Small intestine (tissue), 7 donors: Measurements from ENCODE around the gene APOL5. TPM values are rescaled to one million over a fixed set of nuclear protein-coding genes. Genes with fewer than 3 reads are reported as not detected.

ENCODE experiments used
- DNase-seq, 2 donors: peaks; one replicate each; pipeline versions ENCODE4 v3.0.0 to v3.0.0-alpha.2; 2013
- FAIRE-seq: peaks from 2 replicates; lab custom pipeline; 2012; peaks lifted over from hg19 to GRCh38; lab: Jason Lieb, UNC
- H3K27ac ChIP-seq, 3 donors: one replicate each; pipeline ENCODE4 v1.5.1; 2013; ENCODE audit warnings: low read length in 2 of 3, mild to moderate bottlenecking in 2 of 3, control low read depth in 1 of 3, inconsistent platforms in 1 of 3, low read depth in 1 of 3, moderate library complexity in 1 of 3
- H3K27me3 ChIP-seq, 3 donors: one replicate each; pipeline ENCODE4 v1.6.1; 2013; ENCODE audit warnings: low read length in 3 of 3, inconsistent platforms in 1 of 3; ENCODE audit not compliant: control insufficient read depth in 3 of 3, insufficient read depth in 3 of 3
- H3K36me3 ChIP-seq, 3 donors: one replicate each; pipeline ENCODE4 v1.6.1; 2013; ENCODE audit warnings: low read length in 3 of 3, inconsistent platforms in 1 of 3, low read depth in 1 of 3, mild to moderate bottlenecking in 1 of 3, moderate library complexity in 1 of 3; ENCODE audit not compliant: control insufficient read depth in 3 of 3, insufficient read depth in 2 of 3
- H3K4me1 ChIP-seq, 3 donors: one replicate each; pipeline ENCODE4 v1.6.1; 2013; ENCODE audit warnings: low read length in 2 of 3, inconsistent platforms in 1 of 3, low read depth in 1 of 3, mild to moderate bottlenecking in 1 of 3, moderate library complexity in 1 of 3; ENCODE audit not compliant: control insufficient read depth in 3 of 3, insufficient read depth in 2 of 3
- H3K4me3 ChIP-seq, 3 donors: one replicate each; pipeline ENCODE4 v1.5.1; 2013; ENCODE audit warnings: low read length in 3 of 3, control low read depth in 1 of 3, inconsistent platforms in 1 of 3, low read depth in 1 of 3, mild to moderate bottlenecking in 1 of 3, moderate library complexity in 1 of 3
- H3K9me3 ChIP-seq, 2 donors: one replicate each; pipeline ENCODE4 v1.6.1; 2013; ENCODE audit warnings: low read depth in 1 of 2, low read length in 1 of 2; ENCODE audit not compliant: control insufficient read depth in 2 of 2, insufficient read depth in 1 of 2
- WGBS, 3 donors: extraction: QIAGEN DNeasy Blood & Tissue Kit; methylation state at CpG; one replicate each; pipeline ENCODE4 v1.1.7; 2013; 5-methylcytosine and 5-hydroxymethylcytosine counted together
- polyA plus RNA-seq, 4 donors: library from polyadenylated mRNA; stranded (reverse) in 3 of 4; unstranded in 1 of 4; fragments of 200-250 nt in 3 of 4; fragments of 120-200 nt in 1 of 4; gene quantifications; one replicate each; pipeline versions ENCODE4 v1.2.1 to v1.2.3, GENCODE V29; 2013
- donor health status: healthy with polysubstance abuse.
- donor health status: control.
- donor health status: control.
- donor health status: Bipolar disorder and iron deficiency.
- donor health status: healthy.

Gene APOL5
- polyA plus RNA-seq, 4 donors, result not detected

GRCh38 chr22:35719212-35719875, 1.7 kb downstream of the APOL5 start:
- FAIRE-seq (no peak), DNase-seq (no peak)
- peaks cover 0 to 9% of the 10 kb centered on the region in 2 donors for H3K9me3 ChIP-seq
- H3K36me3 ChIP-seq, result no peaks in the 10 kb centered on the region
- no peaks in the 10 kb centered on the region for H3K27me3 ChIP-seq
- no peak overlapping the region for H3K27ac ChIP-seq
- 76 to 81% (median 80%) methylated on average over 15 of the region's 15 CpGs for WGBS, 3 donors
- H3K4me1 ChIP-seq, result no peaks in the 10 kb centered on the region
- H3K4me3 ChIP-seq, result no peak overlapping the region

- Histone ChIP-seq H3K27me3 (no peaks in the 10 kb centered on the region), H3K4me3 (no peak overlapping the region), H3K27ac (no peak overlapping the region), H3K9me3 (peaks cover 0 to 9% of the 10 kb centered on the region in 2 donors), H3K4me1 (no peaks in the 10 kb centered on the region), H3K36me3 (no peaks in the 10 kb centered on the region)
- WGBS, 3 donors, result 65 to 83% (median 73%) methylated on average over 4 of the region's 4 CpGs
- DNase-seq, result no peak
- FAIRE-seq, result no peak
Observed at GRCh38 chr22:35721960-35722359, 4.3 kb downstream of the APOL5 start.

- H3K4me3 ChIP-seq, result no peak overlapping the region
- WGBS, 3 donors, result 82 to 87% (median 86%) methylated on average over 11 of the region's 11 CpGs
- no peak overlapping the region for H3K27ac ChIP-seq
- no peak for DNase-seq
- FAIRE-seq, result no peak
- H3K4me1 ChIP-seq, result no peaks in the 10 kb centered on the region
- no peaks in the 10 kb centered on the region for H3K27me3 ChIP-seq
- H3K36me3 ChIP-seq, result no peaks in the 10 kb centered on the region
- no peaks in the 10 kb centered on the region for H3K9me3 ChIP-seq
Observed at GRCh38 chr22:35725521-35725920, 7.8 kb downstream of the APOL5 start.

GRCh38 chr22:35726398-35726797, 8.7 kb downstream of the APOL5 start:
- H3K36me3 ChIP-seq, result no peaks in the 10 kb centered on the region
- FAIRE-seq, result no peak
- WGBS, 3 donors, result 87 to 91% (median 89%) methylated on average over 6 of the region's 6 CpGs
- H3K27me3 ChIP-seq, result no peaks in the 10 kb centered on the region
- H3K4me1 ChIP-seq, result no peaks in the 10 kb centered on the region
- no peaks in the 10 kb centered on the region for H3K9me3 ChIP-seq
- no peak overlapping the region for H3K27ac ChIP-seq
- H3K4me3 ChIP-seq, result no peak overlapping the region
- no peak for DNase-seq

GRCh38 chr22:35726933-35727332, 9.3 kb downstream of the APOL5 start:
- H3K27ac ChIP-seq, result no peak overlapping the region
- no peaks in the 10 kb centered on the region for H3K4me1 ChIP-seq
- H3K27me3 ChIP-seq, result no peaks in the 10 kb centered on the region
- H3K4me3 ChIP-seq, result no peak overlapping the region
- FAIRE-seq (no peak), DNase-seq (no peak)
- WGBS, 3 donors, result 88 to 90% (median 89%) methylated on average over 15 of the region's 15 CpGs
- H3K9me3 ChIP-seq, result no peaks in the 10 kb centered on the region
- no peaks in the 10 kb centered on the region for H3K36me3 ChIP-seq

- Histone ChIP-seq H3K4me3 (no peak overlapping the region), H3K27me3 (no peaks in the 10 kb centered on the region), H3K36me3 (no peaks in the 10 kb centered on the region), H3K4me1 (no peaks in the 10 kb centered on the region), H3K9me3 (no peaks in the 10 kb centered on the region), H3K27ac (no peak overlapping the region)
- DNase-seq (no peak), FAIRE-seq (no peak)
- 84 to 88% (median 87%) methylated on average over 11 of the region's 11 CpGs for WGBS, 3 donors
Observed at GRCh38 chr22:35727436-35727835, 9.8 kb downstream of the APOL5 start.

GRCh38 chr22:35728639-35729308, 11.1 kb downstream of the APOL5 start:
- Histone ChIP-seq H3K36me3 (no peaks in the 10 kb centered on the region), H3K4me1 (peaks cover 0 to 9% (median 0%) of the 10 kb centered on the region in 3 donors), H3K27ac (peak overlapping the region in 1 of 3 donors; percentile 57), H3K9me3 (no peaks in the 10 kb centered on the region), H3K27me3 (no peaks in the 10 kb centered on the region), H3K4me3 (no peak overlapping the region)
- FAIRE-seq (no peak), DNase-seq (peak; percentile 27 to 99)
- WGBS, 3 donors, result 17 to 65% (median 41%) methylated on average over 12 of the region's 12 CpGs

- no peak for FAIRE-seq
- H3K9me3 ChIP-seq, result no peaks in the 10 kb centered on the region
- DNase-seq, result no peak
- H3K36me3 ChIP-seq, result no peaks in the 10 kb centered on the region
- no peaks in the 10 kb centered on the region for H3K27me3 ChIP-seq
- H3K27ac ChIP-seq, result no peak overlapping the region
- 82 to 92% (median 86%) methylated on average over 2 of the region's 2 CpGs for WGBS, 3 donors
- peaks cover 0 to 14% (median 3%) of the 10 kb centered on the region in 3 donors for H3K4me1 ChIP-seq
- no peak overlapping the region for H3K4me3 ChIP-seq
Observed at GRCh38 chr22:35729309-35729698, 11.6 kb downstream of the APOL5 start.
